ENCODE data around the gene SCN7A. TPM values are rescaled to one million over a fixed set of nuclear protein-coding genes. Genes with fewer than 3 reads are reported as not detected.

Gene SCN7A
- total RNA-seq, 4 donors from 2014 or later: 66.9 to 129 (median 90.1) TPM

- H3K9me3 ChIP-seq: no peaks in the 10 kb centered on the region
- intact Hi-C loops (cut with DNase I): no loop called here
- TF ChIP-seq CTCF (IDR thresholded peaks at IDR 0.05): no peak
- no peak for TF ChIP-seq POLR2AphosphoS5 (IDR thresholded peaks at IDR 0.05)
- no peak for TF ChIP-seq EP300 (IDR thresholded peaks at IDR 0.05)
- TF ChIP-seq POLR2A (IDR thresholded peaks at IDR 0.05; ENCODE audit: low read depth): no peak
- 64% methylated on average over 3 of the region's 3 CpGs for WGBS
- no peaks in the 10 kb centered on the region for H3K4me1 ChIP-seq
- DNase-seq (ENCODE audit: extremely low spot score): no peak
- no peak overlapping the region for H3K27ac ChIP-seq (replicated peaks in 1 of 4)
- no peaks in the 10 kb centered on the region for H3K36me3 ChIP-seq
- no peaks in the 10 kb centered on the region for H3K27me3 ChIP-seq
- H3K4me3 ChIP-seq: no peak overlapping the region
Observed at GRCh38 chr2:166436189-166436588, 57.9 kb downstream of the SCN7A start.

- TF ChIP-seq CTCF (IDR thresholded peaks at IDR 0.05) (no peak), EP300 (IDR thresholded peaks at IDR 0.05) (no peak), POLR2A (IDR thresholded peaks at IDR 0.05; ENCODE audit: low read depth) (no peak), POLR2AphosphoS5 (IDR thresholded peaks at IDR 0.05) (no peak)
- no peak overlapping the region for H3K27ac ChIP-seq (replicated peaks in 1 of 4)
- WGBS: 77% methylated on average over 1 of the region's 1 CpG
- H3K4me3 ChIP-seq: no peak overlapping the region
- intact Hi-C loops (cut with DNase I): no loop called here
- DNase-seq (ENCODE audit: extremely low spot score): no peak
- no peaks in the 10 kb centered on the region for H3K9me3 ChIP-seq
- no peaks in the 10 kb centered on the region for H3K36me3 ChIP-seq
- no peaks in the 10 kb centered on the region for H3K27me3 ChIP-seq
- no peaks in the 10 kb centered on the region for H3K4me1 ChIP-seq
Observed at GRCh38 chr2:166434491-166434890, 59.6 kb downstream of the SCN7A start.

- H3K4me3 ChIP-seq: no peak overlapping the region
- H3K27me3 ChIP-seq: no peaks in the 10 kb centered on the region
- no peak overlapping the region for H3K27ac ChIP-seq (replicated peaks in 1 of 4)
- 50% methylated on average over 1 of the region's 1 CpG for WGBS
- intact Hi-C loops (cut with DNase I): no loop called here
- H3K4me1 ChIP-seq: no peaks in the 10 kb centered on the region
- DNase-seq (ENCODE audit: extremely low spot score): no peak
- H3K36me3 ChIP-seq: no peaks in the 10 kb centered on the region
- TF ChIP-seq POLR2AphosphoS5 (IDR thresholded peaks at IDR 0.05) (no peak), EP300 (IDR thresholded peaks at IDR 0.05) (no peak), POLR2A (IDR thresholded peaks at IDR 0.05; ENCODE audit: low read depth) (no peak), CTCF (IDR thresholded peaks at IDR 0.05) (no peak)
- no peaks in the 10 kb centered on the region for H3K9me3 ChIP-seq
Observed at GRCh38 chr2:166433457-166433856, 60.6 kb downstream of the SCN7A start.

GRCh38 chr2:166432331-166432730 lies 61.7 kb downstream of the SCN7A start:
- no peaks in the 10 kb centered on the region for H3K36me3 ChIP-seq
- TF ChIP-seq EP300 (IDR thresholded peaks at IDR 0.05) (no peak), CTCF (IDR thresholded peaks at IDR 0.05) (no peak), POLR2AphosphoS5 (IDR thresholded peaks at IDR 0.05) (no peak), POLR2A (IDR thresholded peaks at IDR 0.05; ENCODE audit: low read depth) (no peak)
- no peak for DNase-seq (ENCODE audit: extremely low spot score)
- H3K4me3 ChIP-seq: no peak overlapping the region
- no peaks in the 10 kb centered on the region for H3K9me3 ChIP-seq
- intact Hi-C loops (cut with DNase I): no loop called here
- 57% methylated on average over 1 of the region's 1 CpG for WGBS
- H3K4me1 ChIP-seq: no peaks in the 10 kb centered on the region
- no peaks in the 10 kb centered on the region for H3K27me3 ChIP-seq
- no peak overlapping the region for H3K27ac ChIP-seq (replicated peaks in 1 of 4)

- H3K4me1 ChIP-seq: no peaks in the 10 kb centered on the region
- DNase-seq (ENCODE audit: extremely low spot score): no peak
- intact Hi-C loops (cut with DNase I): no loop called here
- H3K4me3 ChIP-seq: no peak overlapping the region
- no peak for TF ChIP-seq POLR2AphosphoS5 (IDR thresholded peaks at IDR 0.05)
- no peak for TF ChIP-seq CTCF (IDR thresholded peaks at IDR 0.05)
- no peaks in the 10 kb centered on the region for H3K27me3 ChIP-seq
- H3K9me3 ChIP-seq: no peaks in the 10 kb centered on the region
- H3K36me3 ChIP-seq: no peaks in the 10 kb centered on the region
- H3K27ac ChIP-seq (replicated peaks in 1 of 4): no peak overlapping the region
- 94% methylated on average over 5 of the region's 5 CpGs for WGBS
Observed at GRCh38 chr2:166424841-166425240, 69.2 kb downstream of the SCN7A start.
